HG03135 (cell line): ENCODE data around the gene DCTN5.
"Not testable (repeated sequence)": the region's sequence is repeated elsewhere in the genome, so short reads cannot be mapped to it uniquely, and the experiment has no call there.

ENCODE experiments used
- ATAC-seq: cut with Tn5 transposase; IDR thresholded peaks from one replicate; pipeline ENCODE4 v1.9.1; 2021; ENCODE audit warnings: mild to moderate bottlenecking, moderate library complexity; ENCODE audit not compliant: unreplicated experiment

The DCTN5 gene

DNA sequence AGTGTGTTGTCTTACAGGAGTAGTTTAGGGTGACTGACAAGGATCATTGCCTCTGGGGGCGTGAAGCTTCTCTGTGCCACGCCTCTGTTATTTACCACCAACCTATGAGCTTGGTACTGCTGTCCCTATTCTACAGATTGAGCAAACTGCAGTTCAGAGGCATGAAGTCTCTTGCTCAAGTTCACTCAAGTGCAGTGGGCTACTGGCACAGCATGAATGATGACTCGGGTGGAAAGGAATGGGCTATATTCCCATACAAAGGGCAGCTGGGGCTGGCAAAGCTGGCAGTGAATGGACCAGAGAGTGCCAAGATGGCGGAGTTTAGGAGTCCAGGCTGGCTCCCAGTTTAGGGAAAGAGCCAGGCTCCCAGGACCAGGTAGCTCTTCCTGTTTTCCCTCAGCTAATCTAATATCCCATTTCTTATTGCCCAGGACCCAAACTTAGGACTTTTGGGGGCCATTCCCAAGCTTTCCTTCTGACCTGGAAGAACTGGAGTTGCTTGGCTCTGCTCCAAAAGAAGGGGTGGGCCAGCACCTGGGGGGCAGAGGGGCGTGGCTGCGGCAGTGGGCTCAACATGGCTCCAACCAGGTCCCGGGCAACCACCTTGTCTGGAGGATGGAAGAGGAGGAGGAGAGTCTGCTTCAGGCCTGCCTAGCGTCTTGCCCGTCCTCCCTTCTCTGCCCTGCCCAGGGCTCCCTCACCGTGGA lies 50.4 kb downstream of the DCTN5 start:
- ATAC-seq: no peak

- ATAC-seq: no peak
These were observed 51.0 kb downstream of the DCTN5 start for GRCh38 chr16:23692190-23692837.

DNA sequence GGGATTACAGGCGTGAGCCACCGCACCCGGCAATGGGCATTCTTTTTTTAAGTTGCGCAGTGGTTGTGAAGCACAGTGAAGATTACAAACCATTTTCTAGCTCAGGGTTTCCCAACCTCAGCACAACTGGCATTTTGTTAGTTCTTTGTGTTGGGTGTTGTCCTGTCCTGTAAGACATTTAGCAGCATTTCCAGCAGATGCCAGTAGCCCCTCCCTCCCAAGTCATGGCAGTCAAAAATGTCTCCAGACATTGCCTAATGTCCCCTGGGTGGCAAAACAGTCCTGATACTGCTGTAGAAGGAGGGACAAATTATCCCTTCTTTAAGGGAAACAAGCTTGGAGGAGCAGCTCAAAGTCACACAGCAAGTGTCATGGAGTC lies 53.0 kb downstream of the DCTN5 start:
- ATAC-seq: no peak

DNA sequence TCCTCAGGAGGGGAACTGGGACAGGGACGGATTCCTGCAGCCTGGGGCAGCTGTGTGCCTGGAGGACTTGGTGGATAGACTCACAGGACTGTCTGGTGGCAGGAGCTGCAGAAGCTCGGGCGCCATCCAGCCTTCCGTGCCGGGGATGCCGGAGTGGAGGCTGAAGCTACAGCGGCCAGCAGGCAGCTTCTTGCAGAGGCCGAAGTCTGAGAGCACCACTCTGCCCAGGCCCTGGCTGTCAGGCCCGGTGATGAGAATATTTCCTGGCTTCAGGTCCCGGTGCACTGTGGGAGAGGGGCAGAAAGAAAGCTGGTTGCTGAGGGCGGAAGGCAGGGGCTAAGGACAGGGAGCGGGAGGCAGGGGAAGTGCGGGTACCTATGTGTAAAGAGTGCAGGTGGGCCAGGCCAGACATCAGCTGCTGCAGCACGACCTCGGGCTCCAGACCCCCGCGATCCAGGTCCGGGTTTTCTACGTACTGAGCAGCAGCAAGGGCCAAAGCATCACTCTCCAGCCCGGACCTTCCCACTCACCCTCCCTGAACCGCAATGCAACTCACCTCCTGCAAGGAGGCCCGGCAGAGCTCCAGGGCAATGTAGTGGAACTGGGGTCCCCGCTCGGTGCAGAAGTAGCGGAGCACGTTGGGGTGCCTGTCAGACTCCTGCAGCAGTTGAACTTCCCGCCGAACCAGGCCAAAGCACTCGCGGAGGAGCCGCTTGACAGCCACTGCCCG lies 53.5 kb downstream of the DCTN5 start:
- ATAC-seq: no peak

- ATAC-seq: no peak
These were observed 54.5 kb downstream of the DCTN5 start for GRCh38 chr16:23695756-23696155.

- no peak for ATAC-seq
These were observed 57.8 kb downstream of the DCTN5 start for GRCh38 chr16:23699100-23699499.

- no peak for ATAC-seq
These were observed 58.8 kb downstream of the DCTN5 start for GRCh38 chr16:23700093-23700492.

DNA sequence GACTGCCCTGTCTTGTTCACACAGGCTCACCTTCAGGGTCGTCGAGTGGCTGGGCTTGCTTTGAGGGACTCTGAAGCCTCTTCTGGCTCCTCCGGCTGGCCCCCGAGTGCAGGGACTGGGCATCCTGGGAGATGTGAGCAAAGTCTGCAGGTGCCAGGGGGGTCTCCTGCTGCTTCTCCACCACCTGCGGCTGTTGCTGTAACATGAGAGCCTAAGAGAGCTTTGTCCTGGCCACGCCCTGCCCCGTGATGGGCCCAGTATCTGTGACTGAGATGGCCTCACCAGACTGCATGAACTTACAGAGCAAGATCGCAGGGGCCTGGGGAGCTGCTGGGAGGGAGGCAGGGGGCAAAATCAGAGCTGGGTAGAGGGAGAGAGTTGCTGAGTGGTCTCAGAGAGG lies 59.2 kb downstream of the DCTN5 start:
- ATAC-seq: no peak

- ATAC-seq: no peak
These were observed 59.8 kb downstream of the DCTN5 start for GRCh38 chr16:23701045-23701444.

DNA sequence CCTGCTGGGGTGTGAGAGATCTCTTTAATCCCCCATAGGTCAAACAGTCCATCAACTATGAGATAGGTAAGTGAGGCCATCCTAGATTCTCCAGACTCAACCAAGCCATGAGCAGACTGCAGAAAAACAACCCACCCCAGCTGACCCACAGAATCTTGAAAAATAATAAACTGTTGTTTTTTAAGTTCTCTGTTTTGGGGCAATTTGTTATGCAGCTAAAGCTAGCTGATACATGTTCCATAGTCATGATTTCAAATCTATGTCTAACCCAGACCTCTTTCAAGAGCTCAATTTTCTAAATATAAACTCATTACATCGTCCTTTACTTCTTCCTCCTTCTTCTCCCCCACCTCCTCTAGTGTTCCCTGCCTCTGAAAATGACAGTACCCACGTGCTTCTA lies 61.7 kb downstream of the DCTN5 start:
- ATAC-seq: no peak

DNA sequence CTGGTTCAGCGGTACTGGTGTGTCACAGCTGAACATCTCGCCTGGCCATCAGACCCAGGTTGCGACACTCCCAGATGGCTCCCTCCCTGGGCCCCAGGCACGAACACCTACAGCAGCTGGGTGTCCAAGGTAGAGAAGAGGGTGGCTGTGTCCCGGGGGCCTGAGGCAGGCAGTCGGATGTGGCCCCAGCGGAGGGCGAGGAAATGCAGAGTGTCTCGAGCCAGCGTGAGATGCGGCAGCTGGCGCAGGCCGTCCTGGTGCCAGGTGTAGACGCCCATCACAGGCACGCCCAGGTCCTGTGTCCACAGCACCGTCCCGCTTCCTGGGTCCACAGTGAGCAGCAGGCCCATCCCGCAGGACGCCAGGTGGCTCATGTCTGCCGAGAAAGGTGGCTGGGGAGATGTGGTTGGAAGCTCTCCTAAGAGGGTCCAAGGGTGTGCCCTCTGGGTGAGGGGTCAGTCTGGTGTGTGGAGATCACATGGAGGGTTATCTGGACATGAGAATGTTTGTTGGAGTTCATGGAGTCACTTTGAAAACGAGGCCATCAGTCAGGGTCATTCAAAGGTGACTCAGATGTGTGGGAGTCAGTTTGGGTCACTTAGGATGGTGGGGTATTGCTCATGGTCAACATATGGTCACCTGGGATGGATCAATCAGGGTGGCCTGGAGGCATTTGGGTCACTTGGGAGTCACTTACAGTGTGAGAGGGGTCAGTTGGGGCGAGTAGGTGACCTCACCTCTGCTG lies 63.7 kb downstream of the DCTN5 start:
- ATAC-seq: no peak

DNA sequence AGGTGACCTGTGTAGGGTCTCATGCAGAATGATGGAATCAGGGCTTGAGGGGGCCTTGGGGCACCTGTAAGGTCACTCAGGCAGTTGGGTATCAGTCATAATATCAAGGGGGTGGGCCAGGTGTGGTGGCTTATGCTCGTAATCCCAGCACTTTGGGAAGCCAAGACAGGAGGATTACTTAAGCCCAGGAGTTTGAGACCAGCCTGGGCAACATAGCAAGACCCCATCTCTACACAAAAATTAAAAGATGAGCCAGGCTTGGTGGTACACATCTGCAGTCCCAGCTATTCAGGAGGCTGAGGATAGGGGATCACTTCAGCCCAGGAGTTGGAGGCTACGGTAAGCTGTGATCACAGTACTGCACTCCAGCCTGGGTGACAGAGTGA lies 64.2 kb downstream of the DCTN5 start:
- no peak for ATAC-seq

GRCh38 chr16:23706439-23706838 lies 65.2 kb downstream of the DCTN5 start:
- no peak for ATAC-seq

- ATAC-seq: no peak
These were observed 68.3 kb downstream of the DCTN5 start for GRCh38 chr16:23709536-23709935.

GRCh38 chr16:23710008-23710407 lies 68.7 kb downstream of the DCTN5 start:
- no peak for ATAC-seq

GRCh38 chr16:23710504-23710903 lies 69.2 kb downstream of the DCTN5 start:
- no peak for ATAC-seq

DNA sequence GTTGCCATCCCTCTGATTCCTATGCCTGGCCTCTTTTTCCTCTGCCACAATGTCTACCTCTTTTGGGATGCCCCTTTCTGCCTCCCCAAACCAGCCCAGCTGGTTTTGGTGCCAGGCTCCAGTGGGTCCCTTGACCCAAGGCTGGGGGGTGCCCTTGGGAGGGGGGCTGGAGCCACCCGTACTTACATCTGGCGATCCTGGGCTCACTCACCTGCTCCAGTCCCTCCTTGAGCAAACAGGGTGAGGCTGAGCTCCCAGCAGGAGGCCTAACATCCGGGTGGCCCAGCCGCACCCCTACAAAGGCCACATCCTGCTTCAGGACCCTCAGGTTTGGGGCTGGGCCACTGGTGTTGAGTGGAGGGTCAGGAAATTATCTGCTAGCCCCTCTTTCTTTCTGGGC lies 70.5 kb downstream of the DCTN5 start:
- no peak for ATAC-seq

DNA sequence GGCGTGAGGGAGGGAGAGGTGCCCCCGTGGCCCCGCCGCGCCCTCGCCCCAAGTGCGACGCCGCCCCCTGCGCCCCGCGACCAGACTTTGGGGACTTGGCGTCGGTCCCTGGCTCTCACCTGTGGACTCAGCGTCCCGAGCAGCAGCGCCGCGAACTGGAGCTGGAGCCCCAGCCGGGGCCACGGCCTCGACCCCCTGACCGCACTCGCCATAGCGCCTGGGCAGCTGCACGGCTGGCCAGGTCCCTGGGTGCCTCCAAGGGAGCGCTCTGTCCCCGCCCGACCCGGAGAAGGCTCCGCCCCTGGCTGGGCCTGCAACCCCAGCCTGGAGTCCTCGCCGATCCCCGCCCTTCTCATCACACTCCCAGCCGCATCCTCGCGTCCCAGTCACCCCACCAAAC lies 71.7 kb downstream of the DCTN5 start, which contains the start of gene ERN2:
Gene ERN2, minus strand, starts transcription at position 247 of the 400 bp plus-strand sequence. Its CDS starts 35 bp downstream, at position 212.
- ATAC-seq: no peak

DNA sequence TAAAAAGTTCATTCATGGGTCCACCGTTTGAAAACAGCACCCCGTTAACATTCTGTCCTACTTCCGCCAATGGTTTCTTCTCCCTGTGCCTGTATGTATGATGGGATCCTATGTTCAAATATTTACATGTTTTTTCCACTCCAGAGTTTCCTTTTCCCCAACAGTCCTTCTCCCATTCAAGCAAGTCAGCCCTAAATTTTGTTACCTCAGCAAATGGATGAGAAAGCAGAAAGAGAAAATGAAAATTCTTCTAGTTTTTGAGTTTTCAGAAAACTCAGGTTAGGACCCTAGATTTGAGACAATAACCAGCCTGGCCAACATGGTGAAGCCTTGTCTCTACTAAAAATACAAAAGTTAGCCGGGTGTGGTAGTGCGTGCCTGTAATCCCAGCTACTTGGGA lies 75.2 kb downstream of the DCTN5 start:
- no peak for ATAC-seq

DNA sequence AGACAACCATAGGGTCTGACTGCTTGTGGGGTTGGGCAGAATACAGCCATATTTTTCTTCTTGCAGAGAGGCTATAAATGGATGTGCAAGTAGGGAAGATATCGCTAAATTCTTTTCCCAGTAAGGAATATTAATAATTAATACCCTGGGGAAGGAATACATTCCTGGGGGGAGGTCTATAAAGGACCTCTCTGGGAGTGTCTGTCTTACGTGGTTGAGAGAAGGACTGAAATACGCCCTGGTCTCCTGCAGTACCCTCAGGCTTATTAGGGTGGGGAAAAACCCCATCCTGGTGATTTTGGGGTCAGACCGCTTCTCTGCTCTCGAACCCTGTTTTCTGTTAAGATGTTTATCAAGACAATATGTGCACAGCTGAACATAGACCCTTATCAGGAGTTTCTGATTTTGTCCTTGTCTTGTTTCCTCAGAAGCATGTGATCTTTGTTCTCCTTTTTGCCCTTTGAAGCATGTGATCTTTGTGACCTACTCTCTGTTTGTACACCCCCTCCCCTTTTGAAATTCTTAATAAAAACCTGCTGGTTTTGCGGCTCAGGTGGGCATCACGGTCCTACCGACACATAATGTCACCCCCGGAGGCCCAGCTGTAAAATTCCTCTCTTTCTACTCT lies 81.5 kb downstream of the DCTN5 start:
- ATAC-seq: not testable (repeated sequence)
